B cell (primary cell): Measurements from ENCODE around the gene IDI2. TPM values are rescaled to one million over a fixed set of nuclear protein-coding genes. Genes with fewer than 3 reads are reported as not detected.

Source experiments
- ATAC-seq: fragments of 200-7000 bp; cut with Tn5 transposase; one replicate; pipeline ENCODE4 v1.10.0; 2021; ENCODE audit warnings: low read depth, mild to moderate bottlenecking, moderate number of reproducible peaks, moderate library complexity
- CTCF ChIA-PET: fragments of 350-600 bp; sonication (Branson Sonifier 250); formaldehyde crosslinking; loops from one replicate; lab custom pipeline; 2021; ENCODE audit warnings: antibody characterized with exemption, inconsistent platforms; lab: Charles Lee
- POLR2A ChIA-PET: fragments of 350-600 bp; sonication (Branson Sonifier 250); formaldehyde crosslinking; loops from one replicate; lab custom pipeline; 2021; ENCODE audit warnings: antibody characterized with exemption; lab: Charles Lee
- DNase-seq: peaks from one replicate; pipeline ENCODE4 v3.0.0; 2013
- H2AFZ ChIP-seq: 2 replicates; pipeline ENCODE4 v1.6.1; 2012; ENCODE audit warnings: mild to moderate bottlenecking, low read depth, low read length; ENCODE audit not compliant: insufficient read depth, poor library complexity, severe bottlenecking
- H3K27ac ChIP-seq, 2 donors: 1 replicate in 1 of 2; 2 replicates in 1 of 2; pipeline ENCODE4 v1.5.1; 2012 to 2013; ENCODE audit warnings: low read length in 2 of 2, mild to moderate bottlenecking in 2 of 2, moderate library complexity in 1 of 2
- H3K27me3 ChIP-seq, 4 experiments: fragments of 200-600 bp in 1 of 4; sonication (generic) in 1 of 4; replicated peaks in 1 of 4; 1 replicate in 2 of 4; 2 replicates in 2 of 4; pipeline versions ENCODE4 v1.6.1 to v1.7.0; 2013 to 2016; ENCODE audit warnings: low read length in 3 of 4, mild to moderate bottlenecking in 2 of 4, mixed read lengths in 1 of 4, moderate library complexity in 1 of 4; ENCODE audit not compliant: insufficient read depth in 4 of 4, control insufficient read depth in 3 of 4; ENCODE audit errors: control extremely low read depth in 1 of 4
- H3K36me3 ChIP-seq, 2 experiments: replicated peaks in 1 of 2; 1 replicate in 1 of 2; 2 replicates in 1 of 2; pipeline versions ENCODE4 v1.6.1 to v1.7.1; 2013; ENCODE audit warnings: low read length in 1 of 2; ENCODE audit not compliant: insufficient read depth in 2 of 2, control insufficient read depth in 1 of 2; ENCODE audit errors: control extremely low read depth in 1 of 2, extremely low read depth in 1 of 2
- H3K4me1 ChIP-seq, 2 donors: fragments of 200-600 bp in 1 of 2; sonication (generic) in 1 of 2; 1 replicate in 1 of 2; 2 replicates in 1 of 2; pipeline versions ENCODE4 v1.5.1 to v1.6.1; 2013 to 2017; ENCODE audit warnings: low read length in 2 of 2; ENCODE audit not compliant: control insufficient read depth in 2 of 2, insufficient read depth in 2 of 2
- H3K4me2 ChIP-seq: replicated peaks from 2 replicates; pipeline ENCODE3; 2012; ENCODE audit warnings: mild to moderate bottlenecking, low read depth, low read length; ENCODE audit not compliant: poor library complexity, severe bottlenecking
- H3K4me3 ChIP-seq, 5 experiments: fragments of 200-600 bp in 1 of 5; sonication (generic) in 1 of 5; 1 replicate in 3 of 5; 2 replicates in 2 of 5; pipeline versions ENCODE4 v1.5.1 to v1.7.0; 2011 to 2016; ENCODE audit warnings: low read length in 4 of 5, mild to moderate bottlenecking in 4 of 5, low read depth in 2 of 5, control low read depth in 1 of 5, moderate library complexity in 1 of 5; ENCODE audit not compliant: insufficient read depth in 1 of 5; ENCODE audit errors: control extremely low read depth in 1 of 5, extremely low read depth in 1 of 5
- H3K79me2 ChIP-seq: fragments of 200-600 bp; sonication (generic); one replicate; pipeline ENCODE4 v1.6.0; 2016; ENCODE audit warnings: low read length; ENCODE audit not compliant: control insufficient read depth, insufficient read depth
- H3K9ac ChIP-seq: fragments of 200-600 bp; sonication (generic); 2 replicates; pipeline ENCODE4 v1.6.1; 2017; ENCODE audit warnings: mild to moderate bottlenecking, low read length, moderate library complexity
- H3K9me3 ChIP-seq, 3 donors: one replicate each; pipeline versions ENCODE4 v1.6.1 to v1.7.1; 2013; ENCODE audit warnings: low read length in 2 of 3; ENCODE audit not compliant: control insufficient read depth in 2 of 3, insufficient read depth in 1 of 3; ENCODE audit errors: control extremely low read depth in 1 of 3
- H4K20me1 ChIP-seq: 2 replicates; pipeline ENCODE4 v1.6.0; 2012; ENCODE audit warnings: mild to moderate bottlenecking, low read length; ENCODE audit not compliant: insufficient read depth, control insufficient read depth, poor library complexity, severe bottlenecking
- H3K27ac Mint-ChIP-seq: one replicate; pipeline ENCODE4 v1.8.0; 2021; ENCODE audit warnings: mixed read lengths
- H3K27me3 Mint-ChIP-seq: one replicate; pipeline ENCODE4 v1.8.0; 2021; ENCODE audit warnings: mixed read lengths
- H3K4me1 Mint-ChIP-seq: one replicate; pipeline ENCODE4 v1.8.0; 2021; ENCODE audit warnings: mixed read lengths
- H3K4me3 Mint-ChIP-seq: one replicate; pipeline ENCODE4 v1.8.0; 2021; ENCODE audit warnings: mixed read lengths
- H3K9me3 Mint-ChIP-seq: one replicate; pipeline ENCODE4 v1.8.0; 2022; ENCODE audit warnings: mixed read lengths; ENCODE audit not compliant: insufficient read depth
- CTCF ChIP-seq: fragments of 200-600 bp; IDR thresholded peaks from one replicate; pipeline ENCODE4 v1.8.0; 2022; ENCODE audit warnings: antibody characterized with exemption, mild to moderate bottlenecking
- EZH2 ChIP-seq: IDR thresholded peaks from 2 replicates; pipeline ENCODE4 v1.6.1; 2012; ENCODE audit warnings: borderline replicate concordance, low read depth, mild to moderate bottlenecking, moderate library complexity, low read length; ENCODE audit not compliant: insufficient read depth, poor library complexity, severe bottlenecking
- WGBS: methylation state at CpG from one replicate; pipeline ENCODE4 v1.1.5; 2013; ENCODE audit warnings: missing lambda C conversion rate; ENCODE audit not compliant: insufficient coverage; 5-methylcytosine and 5-hydroxymethylcytosine counted together
- intact Hi-C: fragments of 100-400 bp; cut with micrococcal nuclease; formaldehyde crosslinking; loops from one replicate; pipeline ENCODE4 v1.10.0; 2022
- polyA plus RNA-seq: library from polyadenylated mRNA; depleted of rRNA; stranded (reverse); fragments of >200 nt; gene quantifications from 2 replicates; pipeline ENCODE4 v1.2.3, GENCODE V29; 2012
- total RNA-seq, 2 donors: library from RNA; stranded (reverse); fragments of 120-200 nt in 1 of 2; gene quantifications; 1 replicate in 1 of 2; 2 replicates in 1 of 2; pipeline versions ENCODE4 v1.2.3 to v1.2.4, GENCODE V29; 2013 to 2022

IDI2 gene
- total and polyA plus RNA-seq, 2 donors (not counting 1 experiment from before 2014, with no cell fraction given): not detected

- no peaks in the 10 kb centered on the region for H3K4me1 Mint-ChIP-seq
- CTCF ChIA-PET: interaction anchor here (0.7 kb wide), 1 partner anchor 449 kb away, joined by 3 read pairs; no protein-coding TSS in a partner anchor
- no peak overlapping the region for H2AFZ ChIP-seq
- DNase-seq (no peak), ATAC-seq (no peak)
- no peak overlapping the region for H3K4me3 Mint-ChIP-seq
- no peak overlapping the region for H3K4me2 ChIP-seq
- no peak overlapping the region for H3K27ac ChIP-seq
- no peaks in the 10 kb centered on the region for H3K36me3 ChIP-seq
- H3K9me3 ChIP-seq: peaks cover 0 to 25% (median 0%) of the 10 kb centered on the region in 3 donors
- TF ChIP-seq EZH2: no peak
- no peak for TF ChIP-seq CTCF
- peaks cover 0 to under 1% (median 0%) of the 10 kb centered on the region in 4 experiments for H3K27me3 ChIP-seq
- no peak overlapping the region for H3K4me3 ChIP-seq
- H3K79me2 ChIP-seq: no peaks in the 10 kb centered on the region
- H4K20me1 ChIP-seq: no peaks in the 10 kb centered on the region
- POLR2A ChIA-PET: no interaction called here
- H3K9ac ChIP-seq: no peak overlapping the region
- H3K9me3 Mint-ChIP-seq: peaks cover 1% of the 10 kb centered on the region
- 99% methylated on average over 8 of the region's 12 CpGs for WGBS
- H3K27me3 Mint-ChIP-seq: peaks cover 19% of the 10 kb centered on the region
- no peak overlapping the region for H3K27ac Mint-ChIP-seq
- intact Hi-C loops: no loop called here
- no peaks in the 10 kb centered on the region for H3K4me1 ChIP-seq
Measured at GRCh38 chr10:971613-972012, 54.0 kb downstream of the IDI2 start.

- Histone ChIP-seq H2AFZ (no peak overlapping the region), H3K9me3 (peaks cover 0 to 20% (median 0%) of the 10 kb centered on the region in 3 donors), H3K27ac (no peak overlapping the region), H3K36me3 (no peaks in the 10 kb centered on the region), H3K4me3 (no peak overlapping the region), H3K79me2 (no peaks in the 10 kb centered on the region), H4K20me1 (no peaks in the 10 kb centered on the region), H3K4me1 (no peaks in the 10 kb centered on the region), H3K27me3 (peaks cover 0 to 4% (median 0%) of the 10 kb centered on the region in 4 experiments), H3K9ac (no peak overlapping the region), H3K4me2 (no peak overlapping the region)
- no peaks in the 10 kb centered on the region for H3K9me3 Mint-ChIP-seq
- intact Hi-C loops: no loop called here
- no peak for ATAC-seq
- no peak for DNase-seq
- H3K4me3 Mint-ChIP-seq: no peak overlapping the region
- ChIA-PET POLR2A (no interaction called here), CTCF (no interaction called here)
- 90% methylated on average over 2 of the region's 4 CpGs for WGBS
- peaks cover 19% of the 10 kb centered on the region for H3K27me3 Mint-ChIP-seq
- no peaks in the 10 kb centered on the region for H3K4me1 Mint-ChIP-seq
- TF ChIP-seq CTCF (no peak), EZH2 (no peak)
- no peak overlapping the region for H3K27ac Mint-ChIP-seq
Measured at GRCh38 chr10:971150-971542, 54.5 kb downstream of the IDI2 start.
